COR-L47 (cell line): Measurements from ENCODE around the gene FHOD3.

Experiments used
- DNase-seq: peaks from one replicate; lab custom pipeline; 2025; lab: John Stamatoyannopoulos, UW

FHOD3 gene

DNA sequence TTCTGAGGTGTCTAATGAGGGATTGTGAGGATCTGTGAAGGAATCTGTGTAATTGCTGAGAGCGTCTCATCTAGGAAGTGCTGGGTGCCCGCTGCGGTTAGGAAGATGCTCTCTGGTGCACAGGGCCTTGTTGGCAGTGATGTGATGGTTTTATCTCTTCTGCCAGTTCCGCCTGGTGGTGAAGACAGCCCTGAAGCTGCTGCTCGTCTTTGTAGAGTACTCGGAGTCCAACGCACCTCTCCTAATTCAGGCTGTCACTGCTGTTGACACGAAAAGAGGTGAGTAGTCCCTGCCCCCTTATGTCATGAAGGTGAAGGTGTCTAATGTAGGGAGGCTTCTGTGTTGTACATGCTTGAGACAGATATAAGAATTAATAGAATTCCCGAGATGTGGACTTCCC is 297.1 kb downstream of the FHOD3 start:
- no peak for DNase-seq

DNA sequence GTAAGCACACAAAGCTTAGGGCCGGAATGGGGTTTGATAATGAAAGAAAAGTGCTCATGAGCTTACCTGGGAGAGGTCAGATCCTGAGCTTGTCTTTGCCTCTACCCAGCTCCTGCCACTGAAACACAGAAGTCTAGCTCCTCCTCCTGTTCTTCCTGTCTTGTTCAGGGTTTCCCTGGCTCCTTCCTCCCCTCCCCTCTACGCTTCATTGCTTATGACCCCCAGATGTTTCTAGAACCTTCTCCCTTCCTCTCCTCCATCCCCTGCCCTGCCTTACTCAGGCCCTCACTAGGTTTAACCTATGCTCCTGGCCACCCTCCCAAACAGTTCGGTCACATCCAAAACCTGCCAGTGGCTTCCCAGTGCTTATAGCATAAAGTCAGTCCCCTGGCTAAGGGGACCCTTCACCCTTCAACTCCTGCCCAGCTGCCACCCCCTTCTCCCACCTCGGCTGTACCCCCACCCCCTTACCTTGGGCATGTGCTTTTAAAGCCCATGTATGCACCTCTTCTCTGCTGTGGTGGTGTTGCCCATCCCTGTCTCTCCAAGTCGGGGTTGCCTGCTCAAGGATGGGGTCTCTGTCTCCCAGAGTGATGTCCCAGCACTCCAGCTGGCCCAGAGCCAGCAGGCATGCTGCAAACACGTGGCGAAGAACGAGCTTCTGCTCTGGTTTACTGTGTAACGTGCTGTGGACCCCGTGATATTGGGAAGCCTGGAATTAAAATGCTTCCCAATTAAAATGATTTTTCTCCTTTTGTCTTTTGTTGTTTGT is 297.7 kb downstream of the FHOD3 start:
- DNase-seq, result no peak

DNA sequence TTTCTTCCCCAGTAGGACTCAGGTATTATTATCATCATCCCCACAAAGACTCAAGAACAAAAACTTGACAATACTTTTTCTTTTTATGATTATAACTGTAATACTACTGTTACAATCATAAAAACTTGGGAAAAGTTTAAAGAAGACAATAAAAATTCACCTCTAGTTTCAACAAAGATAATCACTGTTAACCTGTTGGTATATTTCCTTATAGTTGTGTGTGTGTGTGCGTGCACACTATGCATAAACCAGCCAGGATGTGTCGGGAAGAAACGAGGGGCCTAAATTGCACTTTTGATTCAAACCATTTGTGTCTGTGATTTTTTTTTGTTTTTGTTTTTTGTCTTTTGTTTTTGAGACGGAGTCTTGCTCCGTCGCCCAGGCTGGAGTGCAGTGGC is 298.3 kb downstream of the FHOD3 start:
- no peak for DNase-seq

DNA sequence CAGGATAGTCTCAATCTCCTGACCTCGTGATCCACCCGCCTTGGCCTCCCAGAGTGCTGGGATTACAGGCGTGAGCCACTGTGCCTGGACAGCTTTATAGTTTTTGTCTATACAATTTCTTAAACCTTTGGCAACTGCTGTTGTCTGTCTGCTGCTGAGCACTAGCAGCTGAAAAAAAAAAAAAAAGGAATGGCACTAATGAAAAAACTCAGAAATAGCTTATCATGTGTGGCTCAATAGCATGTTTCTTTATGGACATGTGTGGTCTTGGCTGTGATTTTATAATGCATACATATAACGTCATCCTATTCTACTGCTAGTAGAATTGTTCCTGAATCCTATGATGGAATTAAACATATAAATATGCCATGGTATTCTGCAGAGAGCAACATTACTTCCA is 300.1 kb downstream of the FHOD3 start:
- no peak for DNase-seq

GRCh38 chr18:36600548-36600947 is 303.0 kb downstream of the FHOD3 start:
- DNase-seq, result no peak

GRCh38 chr18:36601316-36601715 is 303.8 kb downstream of the FHOD3 start:
- DNase-seq, result no peak

DNA sequence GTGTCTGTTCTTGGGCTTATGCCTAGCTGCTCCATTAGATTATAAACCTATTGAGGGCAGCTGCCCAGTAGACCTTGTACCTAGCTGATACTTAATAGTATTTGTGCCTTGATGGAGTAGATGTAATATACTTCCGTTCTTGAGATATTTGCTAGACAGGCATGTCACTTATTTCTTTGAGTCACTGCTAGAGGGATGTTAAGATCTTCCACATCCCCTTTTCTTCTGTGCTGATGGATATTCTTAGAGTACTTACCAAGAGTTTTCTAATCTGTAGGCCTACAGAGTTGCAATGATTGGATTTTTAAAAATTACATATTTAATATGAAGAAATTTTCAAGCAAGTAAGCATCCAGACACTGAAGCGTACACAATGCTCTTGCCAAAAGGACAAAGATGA is 304.6 kb downstream of the FHOD3 start:
- no peak for DNase-seq

DNA sequence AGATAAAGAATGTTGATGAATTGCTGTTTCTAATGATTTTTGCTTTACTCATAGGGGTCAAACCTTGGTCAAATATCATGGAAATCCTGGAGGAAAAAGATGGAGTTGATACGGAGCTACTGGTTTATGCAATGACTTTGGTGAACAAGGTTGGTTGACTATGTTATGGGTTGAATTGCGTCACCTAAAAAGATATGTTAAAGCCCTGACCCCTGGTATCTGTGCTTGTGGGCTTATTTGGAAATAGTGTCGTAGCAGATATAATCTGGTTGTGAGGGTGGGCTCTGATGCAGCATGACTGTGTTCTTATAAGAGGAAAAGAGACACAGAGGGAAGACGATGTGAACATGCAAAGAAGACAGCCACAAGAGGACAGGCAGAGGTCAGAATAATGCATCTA is 305.1 kb downstream of the FHOD3 start:
- no peak for DNase-seq

DNA sequence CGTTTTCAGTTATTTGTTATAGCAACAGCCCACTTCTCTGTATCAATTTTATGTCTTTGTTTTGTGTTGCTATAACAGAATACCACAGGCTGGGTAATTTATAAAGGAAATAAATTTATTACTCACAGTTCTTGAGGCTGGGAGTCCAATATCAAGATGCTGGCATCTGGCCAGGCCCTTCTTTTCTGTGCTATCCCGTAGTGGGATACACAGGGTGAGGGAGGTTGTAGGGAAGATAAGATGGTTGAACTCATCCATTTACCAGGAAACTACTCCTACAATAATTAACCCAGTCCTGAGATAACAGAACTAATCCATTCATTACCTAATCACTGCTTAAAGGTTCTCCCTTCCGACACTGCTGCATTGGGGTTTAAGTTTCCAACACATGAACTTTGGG is 310.6 kb downstream of the FHOD3 start:
- no peak for DNase-seq

GRCh38 chr18:36610258-36610657 is 312.7 kb downstream of the FHOD3 start:
- DNase-seq, result no peak

DNA sequence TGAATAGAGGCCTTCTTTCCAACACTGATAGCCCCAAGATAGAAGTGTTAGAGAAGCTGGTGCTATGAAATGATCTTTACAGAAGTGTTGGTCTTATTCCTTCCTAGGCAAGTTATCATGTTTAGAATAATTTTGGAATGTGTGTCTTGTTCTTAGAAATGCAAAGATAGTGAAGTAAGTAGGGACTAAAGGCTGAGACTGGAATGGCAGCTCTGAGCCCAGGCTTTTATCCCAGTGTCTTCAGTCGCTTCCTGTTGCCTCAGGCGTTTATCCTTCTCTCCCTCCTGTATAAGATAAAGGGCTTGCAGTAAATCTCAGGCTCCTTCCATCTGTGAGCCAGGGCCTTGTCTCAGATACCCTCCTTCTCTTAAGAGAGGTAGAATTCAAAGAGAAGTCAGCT is 313.1 kb downstream of the FHOD3 start:
- no peak for DNase-seq

DNA sequence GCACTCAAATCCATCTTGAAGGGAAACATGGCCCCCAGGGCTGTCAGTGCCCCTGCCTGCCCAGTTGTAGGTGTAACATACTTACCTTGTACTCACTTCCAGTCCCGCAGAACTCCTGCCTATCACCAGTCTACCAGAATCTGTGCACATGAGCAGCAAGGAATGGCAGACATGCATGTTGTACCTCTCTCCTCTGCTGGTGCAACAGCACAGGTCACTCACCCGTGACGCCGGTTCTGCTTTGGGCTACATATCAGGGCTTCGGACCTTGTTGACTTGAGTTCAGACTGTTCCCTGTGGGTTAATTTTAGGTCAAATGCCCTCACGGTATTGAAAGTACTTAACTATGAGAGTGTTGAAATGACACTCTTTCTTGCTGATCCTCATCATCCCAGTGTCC is 315.6 kb downstream of the FHOD3 start:
- DNase-seq, result no peak

DNA sequence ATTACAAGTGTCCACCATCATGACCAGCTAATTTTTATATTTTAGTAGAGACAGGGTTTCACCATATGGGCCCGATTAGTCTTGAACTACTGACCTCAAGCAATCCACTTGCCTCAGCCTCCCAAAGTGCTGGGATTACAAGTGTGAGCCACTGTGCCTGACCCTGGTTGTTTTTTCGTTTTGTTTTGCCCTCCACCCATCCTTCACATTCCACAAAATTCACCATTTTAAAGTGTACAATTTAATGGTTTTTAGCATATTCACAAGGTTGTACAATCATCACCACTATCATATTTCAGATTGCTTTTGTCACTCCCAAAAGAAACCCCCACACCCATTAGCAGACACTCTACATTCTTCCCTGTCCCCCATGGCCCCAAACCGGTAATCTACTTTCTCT is 316.3 kb downstream of the FHOD3 start:
- DNase-seq, result no peak

GRCh38 chr18:36620788-36621187 is 323.3 kb downstream of the FHOD3 start:
- DNase-seq, result peak; percentile 7

- no peak for DNase-seq
These were observed 325.1 kb downstream of the FHOD3 start for GRCh38 chr18:36622610-36623009.

GRCh38 chr18:36623091-36623490 is 325.6 kb downstream of the FHOD3 start:
- DNase-seq, result no peak

- DNase-seq, result no peak
These were observed 326.2 kb downstream of the FHOD3 start for GRCh38 chr18:36623681-36624190.

GRCh38 chr18:36624451-36625167 is 327.1 kb downstream of the FHOD3 start:
- DNase-seq, result no peak

- no peak for DNase-seq
These were observed 327.9 kb downstream of the FHOD3 start for GRCh38 chr18:36625386-36625785.

GRCh38 chr18:36627637-36628036 is 330.1 kb downstream of the FHOD3 start:
- DNase-seq, result no peak

DNA sequence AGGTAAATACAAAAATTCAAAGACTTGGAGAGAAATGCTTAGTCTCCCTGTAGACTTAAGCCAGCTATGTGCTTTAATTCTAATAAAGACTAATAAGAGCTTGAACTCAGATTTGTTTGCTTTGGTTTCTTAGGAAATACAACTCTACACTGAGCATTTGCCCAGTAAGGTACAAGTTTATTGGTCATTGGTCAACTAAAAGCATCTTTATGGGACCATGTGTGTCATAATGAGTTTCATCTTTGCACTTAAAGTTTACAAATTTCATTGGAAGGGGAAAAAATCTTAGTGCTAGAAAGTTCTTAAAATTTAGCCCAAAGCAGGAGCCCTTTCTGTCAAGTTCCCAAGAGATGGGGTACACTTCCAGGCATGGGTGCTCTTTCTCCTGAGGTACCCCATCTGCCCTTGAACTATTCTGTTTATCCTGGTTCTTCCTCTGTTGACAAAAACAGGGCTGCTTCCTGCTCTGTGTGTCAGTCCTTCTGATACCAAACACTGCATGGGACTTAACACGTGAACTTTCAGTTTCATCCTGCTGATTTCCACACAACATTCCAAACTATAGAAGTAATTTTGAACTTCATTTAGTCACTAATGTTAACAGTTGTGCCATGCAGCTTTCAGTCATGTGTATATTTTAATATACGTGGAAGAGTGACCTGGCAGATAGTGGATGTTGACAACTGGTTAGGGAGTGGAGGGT is 331.1 kb downstream of the FHOD3 start:
- DNase-seq, result no peak

GRCh38 chr18:36629138-36629530 is 331.6 kb downstream of the FHOD3 start:
- DNase-seq, result no peak

DNA sequence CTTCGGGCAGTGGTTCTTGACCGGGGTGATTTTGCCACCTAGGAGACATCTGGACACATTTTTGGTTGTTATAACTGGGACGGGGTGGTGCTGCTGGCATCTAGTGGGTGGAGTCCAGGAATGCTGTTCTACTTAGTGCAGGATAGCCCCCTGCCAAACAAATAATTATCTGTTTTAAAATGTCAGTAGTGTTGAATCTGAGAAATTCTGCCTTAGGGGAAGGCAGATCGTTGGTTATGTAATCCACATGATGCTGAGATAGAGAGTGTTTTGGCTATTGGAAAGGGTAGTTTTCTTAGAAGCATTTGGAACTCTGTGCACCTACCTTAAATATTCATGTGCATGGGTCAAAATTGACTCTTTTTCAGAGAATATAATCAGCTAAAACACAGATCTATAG is 332.3 kb downstream of the FHOD3 start:
- DNase-seq, result no peak
